Fibroblast of skin of scalp (primary cell): Measurements from ENCODE around the gene INPP5F.

Source experiments
- DNase-seq: peaks from one replicate; pipeline ENCODE4 v3.0.0-alpha.2; 2013

Gene INPP5F

DNA sequence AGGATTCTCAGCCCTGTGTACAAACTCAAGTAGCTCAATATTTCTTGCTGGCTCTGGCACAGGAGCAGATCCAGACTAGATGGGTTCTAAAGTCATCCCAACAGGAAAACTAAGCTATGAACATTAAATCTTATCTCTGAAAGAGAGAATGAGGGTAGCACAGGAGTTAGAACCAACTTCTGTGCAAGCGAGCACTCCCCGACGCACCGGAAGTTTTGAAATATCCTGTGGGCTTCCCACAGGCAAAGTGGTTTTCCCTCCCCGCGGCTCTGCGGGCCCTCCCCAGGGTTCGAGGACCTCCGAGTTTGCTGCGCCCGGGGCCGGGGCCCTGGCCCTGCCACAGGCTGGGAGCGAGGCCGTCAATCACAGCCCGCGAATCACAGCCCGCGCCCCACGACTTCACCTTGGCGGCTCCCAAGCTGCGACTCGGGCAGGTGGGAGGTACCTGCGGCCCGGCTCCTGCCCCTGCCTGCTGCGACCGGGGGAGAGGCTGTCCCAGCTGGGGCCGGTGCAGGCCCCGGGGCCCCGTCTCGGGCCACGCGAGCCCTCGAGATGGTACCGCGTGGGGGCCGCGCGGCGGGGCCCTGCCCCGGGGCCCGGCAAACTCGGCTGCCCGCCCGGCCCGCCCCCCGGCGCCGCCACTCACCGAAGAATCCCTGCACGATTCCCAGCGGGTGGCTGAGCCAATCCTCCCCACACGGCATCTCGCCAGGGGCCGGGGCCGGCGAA, 146.2 kb downstream of the INPP5F start:
- DNase-seq, result peak; percentile 22

DNA sequence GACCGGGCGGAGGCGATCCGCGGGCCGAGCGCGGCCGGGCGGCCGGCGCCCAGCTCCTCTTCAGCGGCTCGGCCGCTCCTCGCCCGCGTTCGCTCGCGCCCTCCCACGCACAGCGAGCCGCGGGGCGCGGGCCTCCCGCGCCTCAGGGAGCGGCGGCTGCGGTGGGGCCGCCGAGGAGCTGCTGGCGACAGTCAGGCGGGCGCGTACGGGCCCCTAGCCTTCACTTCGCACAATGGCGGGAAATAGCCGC, 146.7 kb downstream of the INPP5F start, which contains the start of gene MCMBP:
Gene MCMBP (minus strand): TSS at position 234 of the 250 bp plus-strand sequence. CDS start 259 bp downstream, outside the sequence.
- DNase-seq, result no peak

DNA sequence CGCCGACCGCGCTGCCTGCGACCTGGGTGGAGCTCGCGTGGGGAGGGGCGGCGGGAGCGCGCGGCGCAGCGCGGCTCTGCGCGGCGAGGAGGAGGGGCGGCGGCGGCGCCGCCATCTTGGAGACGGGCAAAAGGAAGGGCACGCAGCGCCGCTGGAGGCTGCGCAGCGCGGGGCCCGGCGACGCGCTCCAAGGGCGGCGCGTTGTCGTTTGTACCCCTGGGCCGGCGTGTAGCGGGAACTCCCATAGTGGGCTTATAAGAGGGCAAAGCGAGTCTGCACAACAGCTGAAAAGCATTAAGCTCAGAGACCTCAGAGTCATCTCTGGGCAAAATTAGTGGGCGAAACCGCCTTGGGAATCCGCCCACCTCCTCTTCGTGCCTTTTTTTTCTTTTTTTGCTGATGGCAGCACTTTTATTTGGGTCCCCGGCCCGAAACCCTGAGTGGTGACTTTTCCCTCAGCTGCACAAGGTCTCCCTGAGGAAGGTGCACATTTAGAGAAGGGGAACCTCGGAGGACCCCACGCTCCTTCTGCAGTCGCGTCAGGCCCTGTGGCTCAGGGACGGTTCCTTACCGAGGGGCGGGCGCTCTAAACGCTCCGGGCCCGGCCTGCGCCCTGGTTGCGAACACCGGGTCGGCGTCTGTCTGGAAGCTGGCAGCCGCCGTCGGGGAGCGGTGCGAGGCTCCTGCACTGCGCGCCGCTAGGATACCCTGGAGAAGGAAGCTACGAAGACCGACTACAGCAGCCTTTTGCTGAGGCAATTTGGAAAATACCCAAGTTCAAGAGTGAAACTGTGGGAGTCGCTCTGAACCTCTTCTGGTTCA, 147.2 kb downstream of the INPP5F start:
- DNase-seq, result peak; percentile 89

DNA sequence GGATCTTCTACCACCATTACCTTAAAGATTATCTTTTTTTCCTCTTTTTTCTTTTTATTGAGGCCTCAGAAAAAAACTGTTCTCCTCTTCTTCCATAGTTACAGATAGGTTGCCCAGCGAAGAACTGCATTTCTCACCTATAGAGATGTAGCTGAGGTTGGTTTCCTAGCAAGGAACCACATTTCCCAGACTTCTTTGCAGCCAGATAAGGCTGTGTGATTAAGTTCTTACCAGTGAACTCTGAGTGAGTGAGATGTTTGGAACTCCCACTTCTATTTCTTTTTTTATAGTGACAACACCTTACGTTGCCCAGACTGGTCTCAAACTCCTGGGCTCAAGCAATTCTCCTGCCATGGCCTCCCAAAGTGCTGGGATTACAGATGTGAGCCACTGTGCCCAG, 152.7 kb downstream of the INPP5F start:
- no peak for DNase-seq
